HepG2 (cell line): ENCODE data around the gene PFN4. TPM values are rescaled to one million over a fixed set of nuclear protein-coding genes. Genes with fewer than 3 reads are reported as not detected.

Experiments used
- ARHGAP35 ChIP-seq: sonication (generic); formaldehyde crosslinking; IDR thresholded peaks from 2 replicates; pipeline ENCODE4 v1.9.0; 2022; ENCODE audit warnings: mild to moderate bottlenecking, inconsistent platforms, moderate library complexity, missing genetic modification reagents, borderline replicate concordance
- BCL6 ChIP-seq: IDR thresholded peaks from 2 replicates; pipeline ENCODE4 v1.6.1; 2016; ENCODE audit warnings: missing genetic modification reagents, missing compliant biosample characterization
- BHLHE40 ChIP-seq: IDR thresholded peaks from 2 replicates; pipeline ENCODE4 v1.6.1; 2011; ENCODE audit warnings: low read length, improper control_type of control experiment
- BRCA1 ChIP-seq: sonication (generic); formaldehyde crosslinking; IDR thresholded peaks from 2 replicates; pipeline ENCODE4 v1.4.0; 2020; ENCODE audit warnings: missing genetic modification reagents
- ETV6 ChIP-seq: sonication (generic); formaldehyde crosslinking; conservative IDR thresholded peaks from 2 replicates; pipeline ENCODE4 v1.4.0; 2020; ENCODE audit warnings: missing genetic modification reagents
- JUNB ChIP-seq: sonication (generic); formaldehyde crosslinking; IDR thresholded peaks from 2 replicates; pipeline ENCODE4 v1.8.0; 2022; ENCODE audit warnings: missing genetic modification reagents, mild to moderate bottlenecking, borderline replicate concordance
- KLF12 ChIP-seq: sonication (generic); formaldehyde crosslinking; IDR thresholded peaks from 2 replicates; pipeline ENCODE4 v1.4.0; 2020; ENCODE audit warnings: missing genetic modification reagents, borderline replicate concordance
- PATZ1 ChIP-seq: sonication (generic); formaldehyde crosslinking; IDR thresholded peaks from 2 replicates; pipeline ENCODE4 v1.4.0; 2020; ENCODE audit warnings: missing genetic modification reagents
- SIX4 ChIP-seq: sonication (generic); formaldehyde crosslinking; IDR thresholded peaks from 2 replicates; pipeline ENCODE4 v1.4.0; 2020; ENCODE audit warnings: missing genetic modification reagents
- THAP11 ChIP-seq: IDR thresholded peaks from 2 replicates; pipeline ENCODE4 v1.6.1; 2016; ENCODE audit warnings: missing biosample characterization, missing genetic modification reagents
- TIGD3 ChIP-seq: sonication (generic); formaldehyde crosslinking; IDR thresholded peaks from 2 replicates; pipeline ENCODE4 v1.5.1; 2020; ENCODE audit warnings: mild to moderate bottlenecking, missing genetic modification reagents, borderline replicate concordance
- U2AF2 ChIP-seq: fragments of 200-400 bp; formaldehyde crosslinking; IDR thresholded peaks from 2 replicates; pipeline ENCODE4 v1.6.1; 2017; ENCODE audit warnings: low read depth, mild to moderate bottlenecking, low read length
- WIZ ChIP-seq: sonication (generic); formaldehyde crosslinking; IDR thresholded peaks from 2 replicates; pipeline ENCODE4 v1.5.1; 2020; ENCODE audit warnings: mild to moderate bottlenecking, missing genetic modification reagents
- ZFP36L1 ChIP-seq: sonication (generic); formaldehyde crosslinking; IDR thresholded peaks from 2 replicates; pipeline ENCODE4 v1.8.0; 2022; ENCODE audit warnings: mild to moderate bottlenecking, missing genetic modification reagents, moderate library complexity
- ZNF292 ChIP-seq: sonication (generic); formaldehyde crosslinking; IDR thresholded peaks from 2 replicates; pipeline ENCODE4 v1.8.1; 2022; ENCODE audit warnings: mild to moderate bottlenecking, low read depth, missing genetic modification reagents, borderline replicate concordance
- ZNF510 ChIP-seq: sonication (generic); formaldehyde crosslinking; IDR thresholded peaks from 2 replicates; pipeline ENCODE4 v1.4.0; 2020; ENCODE audit warnings: low read depth, mild to moderate bottlenecking, missing genetic modification reagents
- ZNF563 ChIP-seq: sonication (generic); formaldehyde crosslinking; IDR thresholded peaks from 2 replicates; pipeline ENCODE4 v1.8.0; 2022; ENCODE audit warnings: mild to moderate bottlenecking, moderate library complexity, missing genetic modification reagents
- ZNF891 ChIP-seq: sonication (generic); formaldehyde crosslinking; IDR thresholded peaks from 2 replicates; pipeline ENCODE4 v1.5.0; 2020; ENCODE audit warnings: mild to moderate bottlenecking, missing genetic modification reagents
- ZSCAN12 ChIP-seq: sonication (generic); formaldehyde crosslinking; IDR thresholded peaks from 2 replicates; pipeline ENCODE4 v1.9.0; 2021; ENCODE audit warnings: mild to moderate bottlenecking, missing genetic modification reagents
- ZSCAN9 ChIP-seq: IDR thresholded peaks from 2 replicates; pipeline ENCODE4 v1.6.1; 2016; ENCODE audit warnings: borderline replicate concordance
- polyA plus RNA-seq, 8 experiments: library from polyadenylated mRNA; depleted of rRNA in 3 of 8; stranded (reverse) in 7 of 8; unstranded in 1 of 8; fragments of >200 nt; fragmentation: Illumina TruSeq in 4 of 8; extraction: Trizol in 4 of 8; gene quantifications; 2 replicates each; pipeline versions ENCODE4 v1.2.1 to v1.2.3, GENCODE V29; 2011 to 2016; ENCODE audit warnings: low read depth in 4 of 8, missing spikeins in 1 of 8, mixed read lengths in 1 of 8; ENCODE audit not compliant: insufficient read depth in 1 of 8
- total RNA-seq, 5 experiments: library from RNA; depleted of rRNA; stranded (reverse); fragments of >200 nt; fragmentation: Illumina TruSeq; extraction: Trizol; gene quantifications; 2 replicates each; pipeline ENCODE4 v1.2.3, GENCODE V29; 2016; ENCODE audit warnings: low read depth in 1 of 5
- TF ChIP-seq, protein P1 (sequence below): sonication (generic); formaldehyde crosslinking; IDR thresholded peaks from 2 replicates; pipeline ENCODE4 v1.4.0; 2020; ENCODE audit warnings: missing genetic modification reagents
- TF ChIP-seq, protein P2 (sequence below): sonication (generic); formaldehyde crosslinking; IDR thresholded peaks from 2 replicates; pipeline ENCODE4 v1.4.0; 2020; ENCODE audit warnings: missing genetic modification reagents

Gene PFN4
- total and polyA plus RNA-seq, 2 of the 13 experiments (the other 11 are each of a cell fraction or from before 2014, with no cell fraction given): 0.12 to 0.20 TPM

- TF ChIP-seq, protein P1, sequence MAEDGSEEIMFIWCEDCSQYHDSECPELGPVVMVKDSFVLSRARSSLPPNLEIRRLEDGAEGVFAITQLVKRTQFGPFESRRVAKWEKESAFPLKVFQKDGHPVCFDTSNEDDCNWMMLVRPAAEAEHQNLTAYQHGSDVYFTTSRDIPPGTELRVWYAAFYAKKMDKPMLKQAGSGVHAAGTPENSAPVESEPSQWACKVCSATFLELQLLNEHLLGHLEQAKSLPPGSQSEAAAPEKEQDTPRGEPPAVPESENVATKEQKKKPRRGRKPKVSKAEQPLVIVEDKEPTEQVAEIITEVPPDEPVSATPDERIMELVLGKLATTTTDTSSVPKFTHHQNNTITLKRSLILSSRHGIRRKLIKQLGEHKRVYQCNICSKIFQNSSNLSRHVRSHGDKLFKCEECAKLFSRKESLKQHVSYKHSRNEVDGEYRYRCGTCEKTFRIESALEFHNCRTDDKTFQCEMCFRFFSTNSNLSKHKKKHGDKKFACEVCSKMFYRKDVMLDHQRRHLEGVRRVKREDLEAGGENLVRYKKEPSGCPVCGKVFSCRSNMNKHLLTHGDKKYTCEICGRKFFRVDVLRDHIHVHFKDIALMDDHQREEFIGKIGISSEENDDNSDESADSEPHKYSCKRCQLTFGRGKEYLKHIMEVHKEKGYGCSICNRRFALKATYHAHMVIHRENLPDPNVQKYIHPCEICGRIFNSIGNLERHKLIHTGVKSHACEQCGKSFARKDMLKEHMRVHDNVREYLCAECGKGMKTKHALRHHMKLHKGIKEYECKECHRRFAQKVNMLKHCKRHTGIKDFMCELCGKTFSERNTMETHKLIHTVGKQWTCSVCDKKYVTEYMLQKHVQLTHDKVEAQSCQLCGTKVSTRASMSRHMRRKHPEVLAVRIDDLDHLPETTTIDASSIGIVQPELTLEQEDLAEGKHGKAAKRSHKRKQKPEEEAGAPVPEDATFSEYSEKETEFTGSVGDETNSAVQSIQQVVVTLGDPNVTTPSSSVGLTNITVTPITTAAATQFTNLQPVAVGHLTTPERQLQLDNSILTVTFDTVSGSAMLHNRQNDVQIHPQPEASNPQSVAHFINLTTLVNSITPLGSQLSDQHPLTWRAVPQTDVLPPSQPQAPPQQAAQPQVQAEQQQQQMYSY: peak; percentile 34; the same call in 1 of the 2 replicates
- TF ChIP-seq WIZ (CRISPR knock-in tag) (no peak), THAP11 (peak; percentile 65), SIX4 (CRISPR knock-in tag) (no peak), ZNF292 (CRISPR knock-in tag) (peak; percentile 12; the same call in 1 of the 2 replicates), KLF12 (CRISPR knock-in tag) (peak; percentile 36; the same call in 1 of the 2 replicates), ZFP36L1 (CRISPR knock-in tag) (peak; percentile 60; the same call in 1 of the 2 replicates), BCL6 (CRISPR knock-in tag) (peak; percentile 31), ZSCAN9 (no peak), JUNB (CRISPR knock-in tag) (no peak), BRCA1 (peak; percentile 31; the same call in 1 of the 2 replicates), ARHGAP35 (0 out of 2 replicates have a peak, but pooled peaks have one; percentile 47), U2AF2 (no peak), PATZ1 (peak; percentile 79), ZNF510 (CRISPR knock-in tag) (no peak), ETV6 (CRISPR knock-in tag) (no peak), BHLHE40 (no peak), ZNF891 (no peak; the same call in 1 of the 2 replicates), ZSCAN12 (CRISPR knock-in tag) (no peak), ZNF563 (peak; percentile 87), TIGD3 (CRISPR knock-in tag) (no peak; the same call in 1 of the 2 replicates)
- TF ChIP-seq, protein P2, sequence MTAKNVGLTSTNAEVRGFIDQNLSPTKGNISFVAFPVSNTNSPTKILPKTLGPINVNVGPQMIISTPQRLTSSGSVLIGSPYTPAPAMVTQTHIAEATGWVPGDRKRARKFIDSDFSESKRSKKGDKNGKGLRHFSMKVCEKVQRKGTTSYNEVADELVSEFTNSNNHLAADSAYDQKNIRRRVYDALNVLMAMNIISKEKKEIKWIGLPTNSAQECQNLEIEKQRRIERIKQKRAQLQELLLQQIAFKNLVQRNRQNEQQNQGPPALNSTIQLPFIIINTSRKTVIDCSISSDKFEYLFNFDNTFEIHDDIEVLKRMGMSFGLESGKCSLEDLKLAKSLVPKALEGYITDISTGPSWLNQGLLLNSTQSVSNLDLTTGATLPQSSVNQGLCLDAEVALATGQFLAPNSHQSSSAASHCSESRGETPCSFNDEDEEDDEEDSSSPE (CRISPR knock-in tag): no peak
Observed at GRCh38 chr2:24084386-24085199, 38.5 kb downstream of the PFN4 start, which contains the start of gene TP53I3 (continued).
